ENCODE measurements around the gene CLC.

- TF ChIP-seq, protein P1, sequence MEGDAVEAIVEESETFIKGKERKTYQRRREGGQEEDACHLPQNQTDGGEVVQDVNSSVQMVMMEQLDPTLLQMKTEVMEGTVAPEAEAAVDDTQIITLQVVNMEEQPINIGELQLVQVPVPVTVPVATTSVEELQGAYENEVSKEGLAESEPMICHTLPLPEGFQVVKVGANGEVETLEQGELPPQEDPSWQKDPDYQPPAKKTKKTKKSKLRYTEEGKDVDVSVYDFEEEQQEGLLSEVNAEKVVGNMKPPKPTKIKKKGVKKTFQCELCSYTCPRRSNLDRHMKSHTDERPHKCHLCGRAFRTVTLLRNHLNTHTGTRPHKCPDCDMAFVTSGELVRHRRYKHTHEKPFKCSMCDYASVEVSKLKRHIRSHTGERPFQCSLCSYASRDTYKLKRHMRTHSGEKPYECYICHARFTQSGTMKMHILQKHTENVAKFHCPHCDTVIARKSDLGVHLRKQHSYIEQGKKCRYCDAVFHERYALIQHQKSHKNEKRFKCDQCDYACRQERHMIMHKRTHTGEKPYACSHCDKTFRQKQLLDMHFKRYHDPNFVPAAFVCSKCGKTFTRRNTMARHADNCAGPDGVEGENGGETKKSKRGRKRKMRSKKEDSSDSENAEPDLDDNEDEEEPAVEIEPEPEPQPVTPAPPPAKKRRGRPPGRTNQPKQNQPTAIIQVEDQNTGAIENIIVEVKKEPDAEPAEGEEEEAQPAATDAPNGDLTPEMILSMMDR (IDR thresholded peaks at IDR 0.05) = no peak
- TF ChIP-seq POLR2AphosphoS5 (IDR thresholded peaks at IDR 0.05) (no peak), POLR2A (IDR thresholded peaks at IDR 0.05) (no peak)
Measured at GRCh38 chr19:39705578-39706188, 32.1 kb downstream of the CLC start.

Measured in prostate gland (tissue), 2 donors.